Measurements from ENCODE around the gene DOK6. TPM values are rescaled to one million over a fixed set of nuclear protein-coding genes. Genes with fewer than 3 reads are reported as not detected.
"Not testable (repeated sequence)": the region's sequence is repeated elsewhere in the genome, so short reads cannot be mapped to it uniquely, and the experiment has no call there.

The DOK6 gene
- total RNA-seq, 1 experiment from 2014 or later = 0.52 TPM

GRCh38 chr18:69808399-69808798 lies 407.7 kb downstream of the DOK6 start:
- no peak for DNase-seq (ENCODE audit: low read depth)

- no peak for DNase-seq (ENCODE audit: low read depth)
These were observed 412.9 kb downstream of the DOK6 start for GRCh38 chr18:69813559-69813958.

- DNase-seq (ENCODE audit: low read depth) = no peak
These were observed 414.2 kb downstream of the DOK6 start for GRCh38 chr18:69814861-69815385.

- DNase-seq (ENCODE audit: low read depth) = peak; percentile 91
These were observed 416.8 kb downstream of the DOK6 start for GRCh38 chr18:69817335-69817940.

- no peak for DNase-seq (ENCODE audit: low read depth)
These were observed 418.8 kb downstream of the DOK6 start for GRCh38 chr18:69819460-69819859.

- no peak for DNase-seq (ENCODE audit: low read depth)
These were observed 419.9 kb downstream of the DOK6 start for GRCh38 chr18:69820538-69820937.

- no peak for DNase-seq (ENCODE audit: low read depth)
These were observed 429.5 kb downstream of the DOK6 start for GRCh38 chr18:69830189-69830588.

- DNase-seq (ENCODE audit: low read depth) = not testable (repeated sequence)
These were observed 434.3 kb downstream of the DOK6 start for GRCh38 chr18:69834980-69835379.

- DNase-seq (ENCODE audit: low read depth) = no peak
These were observed 437.3 kb downstream of the DOK6 start for GRCh38 chr18:69838003-69838402.

GRCh38 chr18:69838620-69839411 lies 438.1 kb downstream of the DOK6 start:
- peak; percentile 27 for DNase-seq (ENCODE audit: low read depth)

GRCh38 chr18:69839497-69839896 lies 438.8 kb downstream of the DOK6 start:
- no peak for DNase-seq (ENCODE audit: low read depth)

GRCh38 chr18:69840001-69840400 lies 439.3 kb downstream of the DOK6 start:
- no peak for DNase-seq (ENCODE audit: low read depth)

- DNase-seq (ENCODE audit: low read depth) = peak; percentile 35
These were observed 439.8 kb downstream of the DOK6 start for GRCh38 chr18:69840445-69840844.

- DNase-seq (ENCODE audit: low read depth) = no peak
These were observed 440.4 kb downstream of the DOK6 start for GRCh38 chr18:69841117-69841516.

- DNase-seq (ENCODE audit: low read depth) = no peak
These were observed 442.3 kb downstream of the DOK6 start for GRCh38 chr18:69843015-69843414.

- no peak for DNase-seq (ENCODE audit: low read depth)
These were observed 444.0 kb downstream of the DOK6 start for GRCh38 chr18:69844656-69845055.

GRCh38 chr18:69845593-69846506 lies 445.2 kb downstream of the DOK6 start:
- peak; percentile 35 for DNase-seq (ENCODE audit: low read depth)

GRCh38 chr18:69853051-69853450 lies 452.4 kb downstream of the DOK6 start:
- no peak for DNase-seq (ENCODE audit: low read depth)

- no peak for DNase-seq (ENCODE audit: low read depth)
These were observed 453.8 kb downstream of the DOK6 start for GRCh38 chr18:69854455-69854854.

- no peak for DNase-seq (ENCODE audit: low read depth)
These were observed 458.2 kb downstream of the DOK6 start for GRCh38 chr18:69858897-69859296.

GRCh38 chr18:69864802-69865201 lies 464.1 kb downstream of the DOK6 start:
- DNase-seq (ENCODE audit: low read depth) = not testable (repeated sequence)

GRCh38 chr18:69865776-69866175 lies 465.1 kb downstream of the DOK6 start:
- no peak for DNase-seq (ENCODE audit: low read depth)
